Fibroblast of mammary gland (primary cell): ENCODE measurements around the gene DOCK3.
"Not testable (repeated sequence)": the region's sequence is repeated elsewhere in the genome, so short reads cannot be mapped to it uniquely, and the experiment has no call there.

ENCODE experiments used
- DNase-seq: peaks from one replicate; pipeline ENCODE4 v3.0.0-alpha.2; 2010; ENCODE audit warnings: low read depth
- H3K4me3 ChIP-seq: 2 replicates; pipeline ENCODE4 v1.5.1; 2011; ENCODE audit warnings: low read depth, mild to moderate bottlenecking, low read length, moderate library complexity; ENCODE audit not compliant: control insufficient read depth
- CTCF ChIP-seq: conservative IDR thresholded peaks from 2 replicates; pipeline ENCODE4 v1.5.1; 2011; ENCODE audit warnings: low read depth, low read length, inconsistent platforms; ENCODE audit not compliant: control insufficient read depth, insufficient read depth

DOCK3 gene

GRCh38 chr3:50912746-50913145, 238.0 kb downstream of the DOCK3 start:
- H3K4me3 ChIP-seq: no peak overlapping the region
- no peak for TF ChIP-seq CTCF
- no peak for DNase-seq

GRCh38 chr3:50913260-50913659, 238.5 kb downstream of the DOCK3 start:
- no peak for TF ChIP-seq CTCF
- H3K4me3 ChIP-seq: no peak overlapping the region
- DNase-seq: no peak

- not testable (repeated sequence) for H3K4me3 ChIP-seq, DNase-seq
Observed at GRCh38 chr3:50922071-50922470, 247.3 kb downstream of the DOCK3 start.

- DNase-seq: no peak
- no peak for TF ChIP-seq CTCF
Observed at GRCh38 chr3:50923955-50924354, 249.2 kb downstream of the DOCK3 start.

GRCh38 chr3:50924638-50925037, 249.9 kb downstream of the DOCK3 start:
- DNase-seq: no peak

More at GRCh38 chr3:50923955-50924354, 249.2 kb downstream of the DOCK3 start:
- no peak overlapping the region for H3K4me3 ChIP-seq

GRCh38 chr3:50926868-50927267, 252.1 kb downstream of the DOCK3 start:
- no peak overlapping the region for H3K4me3 ChIP-seq
- DNase-seq: no peak
- no peak for TF ChIP-seq CTCF

More at GRCh38 chr3:50924638-50925037, 249.9 kb downstream of the DOCK3 start:
- H3K4me3 ChIP-seq: no peak overlapping the region
- TF ChIP-seq CTCF: no peak

GRCh38 chr3:50930371-50931208, 255.9 kb downstream of the DOCK3 start:
- no peak overlapping the region for H3K4me3 ChIP-seq
- DNase-seq: no peak
- no peak for TF ChIP-seq CTCF

- H3K4me3 ChIP-seq, DNase-seq: not testable (repeated sequence)
Observed at GRCh38 chr3:50932918-50933317, 258.2 kb downstream of the DOCK3 start.
